Keratinocyte (primary cell): ENCODE results near the gene MIEF1. TPM values are rescaled to one million over a fixed set of nuclear protein-coding genes. Genes with fewer than 3 reads are reported as not detected.

Experiments
- DNase-seq: peaks from one replicate; pipeline ENCODE4 v3.0.0-alpha.2; 2011; ENCODE audit warnings: low read depth, missing footprints, low spot score
- FAIRE-seq: peaks from 2 replicates; lab custom pipeline; 2011; peaks lifted over from hg19 to GRCh38; lab: Jason Lieb, UNC
- H2AFZ ChIP-seq: 2 replicates; pipeline ENCODE4 v1.6.0; 2012; ENCODE audit warnings: low read length, control low read depth, inconsistent platforms; ENCODE audit not compliant: control insufficient read depth
- H3K27ac ChIP-seq: 2 replicates; pipeline ENCODE4 v1.5.1; 2011; ENCODE audit warnings: low read length; ENCODE audit not compliant: control insufficient read depth, insufficient read depth
- H3K27me3 ChIP-seq: 3 replicates; pipeline ENCODE4 v1.6.0; 2011; ENCODE audit warnings: low read length; ENCODE audit not compliant: control insufficient read depth, insufficient read depth; ENCODE audit errors: extremely low read depth
- H3K36me3 ChIP-seq, 2 experiments: 2 replicates in 1 of 2; 3 replicates in 1 of 2; pipeline ENCODE4 v1.5.1; 2011; ENCODE audit warnings: low read length in 2 of 2, mild to moderate bottlenecking in 1 of 2; ENCODE audit not compliant: control insufficient read depth in 2 of 2, insufficient read depth in 2 of 2; ENCODE audit errors: extremely low read depth in 1 of 2
- H3K4me1 ChIP-seq: 3 replicates; pipeline ENCODE4 v1.5.1; 2011; ENCODE audit warnings: low read length; ENCODE audit not compliant: control insufficient read depth, insufficient read depth; ENCODE audit errors: extremely low read depth
- H3K4me2 ChIP-seq: 3 replicates; pipeline ENCODE4 v1.6.0; 2011; ENCODE audit warnings: low read depth, low read length; ENCODE audit not compliant: control insufficient read depth, insufficient read depth; ENCODE audit errors: extremely low read depth
- H3K4me3 ChIP-seq, 3 experiments: fragments of 200-600 bp in 1 of 3; sonication (generic) in 1 of 3; 2 replicates in 2 of 3; 3 replicates in 1 of 3; pipeline ENCODE4 v1.5.1; 2011 to 2016; ENCODE audit warnings: low read length in 3 of 3, mild to moderate bottlenecking in 3 of 3, control low read depth in 2 of 3, inconsistent platforms in 1 of 3, low read depth in 1 of 3, mixed read lengths in 1 of 3, mixed run types in 1 of 3, moderate library complexity in 1 of 3; ENCODE audit not compliant: control insufficient read depth in 2 of 3, insufficient read depth in 2 of 3; ENCODE audit errors: extremely low read depth in 1 of 3
- H3K79me2 ChIP-seq: 2 replicates; pipeline ENCODE4 v1.6.0; 2012; ENCODE audit warnings: low read length; ENCODE audit not compliant: control insufficient read depth, insufficient read depth
- H3K9ac ChIP-seq: 3 replicates; pipeline ENCODE4 v1.6.0; 2011; ENCODE audit warnings: low read length; ENCODE audit not compliant: control insufficient read depth, insufficient read depth; ENCODE audit errors: extremely low read depth
- H3K9me1 ChIP-seq: 3 replicates; pipeline ENCODE4 v1.6.0; 2011; ENCODE audit warnings: low read length; ENCODE audit not compliant: control insufficient read depth, insufficient read depth; ENCODE audit errors: extremely low read depth
- H3K9me3 ChIP-seq: 2 replicates; pipeline ENCODE4 v1.5.1; 2012; ENCODE audit warnings: low read depth, low read length; ENCODE audit not compliant: control insufficient read depth
- H4K20me1 ChIP-seq: 3 replicates; pipeline ENCODE4 v1.6.0; 2011; ENCODE audit warnings: low read length; ENCODE audit not compliant: control insufficient read depth, insufficient read depth; ENCODE audit errors: extremely low read depth
- EZH2 ChIP-seq: IDR thresholded peaks from one replicate; pipeline ENCODE4 v1.6.1; 2012; ENCODE audit warnings: inconsistent platforms, mild to moderate bottlenecking, low read length, moderate library complexity
- dilution Hi-C: fragments of 300-500 bp; cut with MboI; formaldehyde crosslinking; loops from one replicate; pipeline ENCODE4 v1.7.0; 2020; ENCODE audit warnings: low sequenced_read_pairs; ENCODE audit not compliant: extremely low pct_ligation_motif_present
- polyA plus RNA-seq, 5 experiments: library from polyadenylated mRNA; depleted of rRNA in 3 of 5; stranded (reverse) in 3 of 5; stranded (forward) in 1 of 5; unstranded in 1 of 5; fragments of >200 nt; gene quantifications; 1 replicate in 1 of 5; 2 replicates in 3 of 5; 3 replicates in 1 of 5; pipeline versions ENCODE4 v1.2.1 to v1.2.3, GENCODE V29; 2011 to 2012; ENCODE audit warnings: missing spikeins in 2 of 5, low read depth in 1 of 5, low replicate concordance in 1 of 5
- TF ChIP-seq, protein P1 (sequence below), 3 experiments: IDR thresholded peaks in 1 of 3; conservative IDR thresholded peaks in 1 of 3; optimal IDR thresholded peaks in 1 of 3; 2 replicates in 2 of 3; 3 replicates in 1 of 3; pipeline versions ENCODE3 to v1.5.1; 2011; ENCODE audit warnings: low read length in 3 of 3, mild to moderate bottlenecking in 3 of 3, moderate library complexity in 2 of 3, control low read depth in 1 of 3, inconsistent platforms in 1 of 3; ENCODE audit not compliant: insufficient read depth in 2 of 3; ENCODE audit errors: extremely low read depth in 1 of 3

The MIEF1 gene
- polyA plus RNA-seq, 1 donor (not counting 4 experiments of a cell fraction or from before 2014, with no cell fraction given): 18.4 TPM

DNA sequence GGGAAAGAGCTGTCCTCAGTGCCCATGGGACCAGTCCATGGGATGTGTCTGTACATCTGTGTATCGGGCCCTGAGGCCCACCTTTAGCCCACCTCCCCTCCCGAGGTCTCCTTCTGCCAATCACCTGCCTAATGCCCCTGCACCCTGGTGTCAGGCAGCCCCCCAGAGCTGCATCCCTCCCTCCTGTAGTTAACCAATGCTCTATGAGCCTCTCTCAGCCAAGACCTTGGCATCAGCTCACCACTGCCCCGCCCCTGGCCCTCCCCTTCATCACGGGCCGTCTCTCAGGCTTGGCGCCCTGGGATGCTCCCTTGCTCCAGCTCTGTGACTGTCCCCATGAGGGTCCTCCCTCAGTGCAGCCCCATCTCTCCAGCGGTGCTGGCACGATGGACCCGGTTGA is 26.8 kb upstream of the MIEF1 start:
- TF ChIP-seq, protein P1, sequence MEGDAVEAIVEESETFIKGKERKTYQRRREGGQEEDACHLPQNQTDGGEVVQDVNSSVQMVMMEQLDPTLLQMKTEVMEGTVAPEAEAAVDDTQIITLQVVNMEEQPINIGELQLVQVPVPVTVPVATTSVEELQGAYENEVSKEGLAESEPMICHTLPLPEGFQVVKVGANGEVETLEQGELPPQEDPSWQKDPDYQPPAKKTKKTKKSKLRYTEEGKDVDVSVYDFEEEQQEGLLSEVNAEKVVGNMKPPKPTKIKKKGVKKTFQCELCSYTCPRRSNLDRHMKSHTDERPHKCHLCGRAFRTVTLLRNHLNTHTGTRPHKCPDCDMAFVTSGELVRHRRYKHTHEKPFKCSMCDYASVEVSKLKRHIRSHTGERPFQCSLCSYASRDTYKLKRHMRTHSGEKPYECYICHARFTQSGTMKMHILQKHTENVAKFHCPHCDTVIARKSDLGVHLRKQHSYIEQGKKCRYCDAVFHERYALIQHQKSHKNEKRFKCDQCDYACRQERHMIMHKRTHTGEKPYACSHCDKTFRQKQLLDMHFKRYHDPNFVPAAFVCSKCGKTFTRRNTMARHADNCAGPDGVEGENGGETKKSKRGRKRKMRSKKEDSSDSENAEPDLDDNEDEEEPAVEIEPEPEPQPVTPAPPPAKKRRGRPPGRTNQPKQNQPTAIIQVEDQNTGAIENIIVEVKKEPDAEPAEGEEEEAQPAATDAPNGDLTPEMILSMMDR (optimal IDR thresholded peaks at IDR 0.05 in 1 of 3, IDR thresholded peaks at IDR 0.05 in 1 of 3, conservative IDR thresholded peaks at IDR 0.05 in 1 of 3; ENCODE audit: extremely low read depth in 1 of 3, insufficient read depth in 2 of 3, low read length in 3 of 3): no peak
- no peak for TF ChIP-seq EZH2
- Histone ChIP-seq H3K36me3 (no peaks in the 10 kb centered on the region), H3K27me3 (peaks cover 12% of the 10 kb centered on the region), H3K4me3 (no peak overlapping the region), H3K79me2 (no peaks in the 10 kb centered on the region), H4K20me1 (peaks cover 2% of the 10 kb centered on the region), H3K9me3 (no peaks in the 10 kb centered on the region), H3K4me2 (no peak overlapping the region), H3K9me1 (no peaks in the 10 kb centered on the region), H3K4me1 (peaks cover 6% of the 10 kb centered on the region), H3K9ac (no peak overlapping the region), H2AFZ (no peak overlapping the region), H3K27ac (no peak overlapping the region)
- dilution Hi-C loops: no loop called here
- no peak for FAIRE-seq
- DNase-seq: no peak

GRCh38 chr22:39475902-39476301 is 26.2 kb upstream of the MIEF1 start:
- Histone ChIP-seq H3K4me1 (peaks cover 6% of the 10 kb centered on the region), H3K27me3 (peaks cover 6% of the 10 kb centered on the region), H3K79me2 (no peaks in the 10 kb centered on the region), H3K9ac (no peak overlapping the region), H4K20me1 (peaks cover 2% of the 10 kb centered on the region), H3K36me3 (no peaks in the 10 kb centered on the region), H3K9me3 (no peaks in the 10 kb centered on the region), H3K27ac (no peak overlapping the region), H3K9me1 (no peaks in the 10 kb centered on the region), H3K4me3 (no peak overlapping the region), H3K4me2 (no peak overlapping the region), H2AFZ (no peak overlapping the region)
- TF ChIP-seq, protein P1 (optimal IDR thresholded peaks at IDR 0.05 in 1 of 3, IDR thresholded peaks at IDR 0.05 in 1 of 3, conservative IDR thresholded peaks at IDR 0.05 in 1 of 3; ENCODE audit: extremely low read depth in 1 of 3, insufficient read depth in 2 of 3, low read length in 3 of 3): no peak
- no peak for TF ChIP-seq EZH2
- no peak for DNase-seq
- dilution Hi-C loops: no loop called here
- FAIRE-seq: no peak
